Kidney epithelial cell (primary cell): Measurements from ENCODE around the gene LTBR. TPM values are rescaled to one million over a fixed set of nuclear protein-coding genes. Genes with fewer than 3 reads are reported as not detected.

Experiments
- DNase-seq: peaks from one replicate; pipeline ENCODE4 v3.0.0-alpha.2; 2010; ENCODE audit warnings: low read depth
- H3K27me3 ChIP-seq: 2 replicates; pipeline ENCODE4 v1.6.0; 2011; ENCODE audit warnings: low read length; ENCODE audit not compliant: control insufficient read depth, insufficient read depth
- H3K36me3 ChIP-seq: 2 replicates; pipeline ENCODE4 v1.5.1; 2011; ENCODE audit warnings: low read length; ENCODE audit not compliant: control insufficient read depth, insufficient read depth
- H3K4me3 ChIP-seq: 2 replicates; pipeline ENCODE4 v1.5.1; 2011; ENCODE audit warnings: low read depth, mild to moderate bottlenecking, control low read depth, low read length
- CTCF ChIP-seq: IDR thresholded peaks from 2 replicates; pipeline ENCODE4 v1.5.1; 2011; ENCODE audit warnings: mild to moderate bottlenecking, moderate library complexity, low read length, control low read depth, inconsistent platforms; ENCODE audit not compliant: insufficient read depth, poor library complexity, severe bottlenecking
- total RNA-seq: library from RNA; depleted of rRNA; stranded (reverse); fragments of >200 nt; gene quantifications from 2 replicates; pipeline ENCODE4 v1.2.3, GENCODE V29; 2015

LTBR gene
- 134 and 219 TPM in 2 replicates for total RNA-seq

- Histone ChIP-seq H3K27me3 (no peaks in the 10 kb centered on the region), H3K4me3 (peak within 1 kb of the TSS; percentile 52), H3K36me3 (no peaks in the 10 kb centered on the region)
- peak; percentile 53 for DNase-seq
- no peak for TF ChIP-seq CTCF
Observed at GRCh38 chr12:6383572-6384498, at the start of gene LTBR. TSS of gene LTBR (plus strand) at chr12:6384162. CDS start at chr12:6384359, 197 bp downstream.

- Histone ChIP-seq H3K36me3 (peaks cover 12% of the 10 kb centered on the region), H3K27me3 (no peaks in the 10 kb centered on the region), H3K4me3 (no peak overlapping the region)
- no peak for DNase-seq
- TF ChIP-seq CTCF, result no peak
Observed at GRCh38 chr12:6334359-6334758, 49.6 kb upstream of the LTBR start.

GRCh38 chr12:6334940-6335450 is 49.0 kb upstream of the LTBR start:
- no peak for DNase-seq
- Histone ChIP-seq H3K4me3 (no peak overlapping the region), H3K36me3 (peaks cover 12% of the 10 kb centered on the region), H3K27me3 (no peaks in the 10 kb centered on the region)
- no peak for TF ChIP-seq CTCF

GRCh38 chr12:6335451-6336078 is 48.4 kb upstream of the LTBR start:
- Histone ChIP-seq H3K4me3 (peak overlapping the region; percentile 15), H3K27me3 (no peaks in the 10 kb centered on the region), H3K36me3 (peaks cover 9% of the 10 kb centered on the region)
- DNase-seq, result peak; percentile 56
- peak; percentile 87 for TF ChIP-seq CTCF

- no peak for TF ChIP-seq CTCF
- peak overlapping the region; percentile 31 for H3K4me3 ChIP-seq
- no peaks in the 10 kb centered on the region for H3K27me3 ChIP-seq
- peaks cover 8% of the 10 kb centered on the region for H3K36me3 ChIP-seq
- DNase-seq, result peak; percentile 99
Observed at GRCh38 chr12:6336079-6336888, 47.7 kb upstream of the LTBR start.
